Caki2 (cell line): ENCODE measurements around the gene IER3. TPM values are rescaled to one million over a fixed set of nuclear protein-coding genes. Genes with fewer than 3 reads are reported as not detected.
"Not testable (repeated sequence)": the region's sequence is repeated elsewhere in the genome, so short reads cannot be mapped to it uniquely, and the experiment has no call there.

Experiments
- DNase-seq: peaks from one replicate; pipeline ENCODE4 v3.0.0-alpha.2; 2015; ENCODE audit warnings: low read depth
- in situ Hi-C: cut with HindIII; loops from 2 replicates; pipeline ENCODE4 v1.10.0; 2016; ENCODE audit warnings: low sequenced_read_pairs, low pct_unique_long_range_greater_than_20kb, mixed read lengths
- total RNA-seq: library from RNA; depleted of rRNA; stranded (reverse); fragments of >200 nt; shearing (Covaris generic); gene quantifications from 2 replicates; pipeline ENCODE4 v1.2.3, GENCODE V29; 2014; ENCODE audit warnings: low replicate concordance

The IER3 gene
- total RNA-seq, 1 experiment from 2014 or later, result 124 TPM

DNA sequence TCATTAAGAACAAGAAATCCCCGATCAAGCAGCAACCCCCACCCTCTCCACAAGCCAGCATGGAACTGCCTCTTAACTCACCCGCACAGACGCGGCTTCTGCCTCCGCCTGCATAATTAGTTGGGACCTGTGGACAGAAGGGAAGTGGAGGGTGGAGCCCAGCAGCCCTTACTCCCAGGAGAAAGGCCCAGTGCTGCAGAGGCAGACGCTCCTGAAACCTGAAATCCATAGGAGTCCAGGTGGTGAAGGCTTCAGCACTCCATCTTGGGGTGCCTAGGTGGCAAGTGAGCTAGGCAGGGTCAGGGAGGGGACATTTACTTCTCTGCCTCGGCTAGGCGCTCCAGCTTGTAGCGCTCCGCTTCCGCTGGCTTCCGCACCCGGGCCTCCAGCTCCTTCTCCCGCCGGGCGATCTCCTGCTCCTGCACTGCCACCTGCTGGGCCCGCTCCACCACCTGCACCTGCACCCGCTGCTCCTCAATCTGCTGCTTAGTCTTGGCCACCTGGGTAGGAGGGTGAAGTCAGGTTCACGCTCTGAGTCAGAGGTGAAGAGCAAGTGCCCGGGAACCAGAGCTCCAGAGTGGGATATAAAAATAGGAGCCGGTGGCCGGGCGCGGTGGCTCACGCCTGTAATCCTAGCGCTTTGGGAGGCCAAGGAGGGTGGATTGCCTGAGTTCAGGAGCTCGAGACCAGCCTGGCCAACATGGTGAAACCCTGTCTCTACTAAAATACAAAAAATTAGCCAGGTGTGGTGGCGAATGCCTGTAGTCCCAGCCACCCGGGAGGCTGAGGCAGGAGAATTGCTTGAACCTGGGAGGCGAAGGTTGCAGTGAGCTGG, 13.5 kb downstream of the IER3 start:
- peak; percentile 73 for DNase-seq
- in situ Hi-C loops, result no loop called here

DNA sequence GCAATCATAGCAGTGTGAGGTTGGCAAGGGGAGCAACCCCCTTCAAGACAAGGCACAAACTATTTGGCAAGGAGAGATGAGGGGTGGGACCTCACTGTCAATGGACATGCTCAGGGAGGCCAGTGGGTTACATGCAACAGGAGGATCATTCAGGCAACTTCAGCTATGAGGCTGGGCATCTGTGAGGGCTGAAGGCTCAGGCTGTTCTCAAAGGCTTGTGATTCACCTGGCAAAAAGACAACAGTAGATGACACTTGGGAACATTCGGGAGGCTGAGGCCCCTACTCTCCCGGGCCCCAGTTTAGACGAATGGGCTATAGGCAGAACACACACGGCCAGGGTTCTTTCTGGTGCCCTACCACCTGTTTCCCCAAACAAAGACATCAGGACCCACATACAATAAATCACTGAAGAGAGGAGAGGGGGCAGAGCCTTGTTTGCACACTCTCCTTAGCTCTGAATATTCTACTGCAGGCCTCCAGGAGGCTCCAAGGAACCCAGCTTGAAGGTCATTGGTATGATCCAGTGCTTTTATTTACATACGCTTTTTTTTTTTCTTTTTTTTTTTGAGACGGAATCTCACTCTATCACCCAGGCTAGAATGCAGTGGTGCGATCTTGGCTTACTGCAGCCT, 16.3 kb downstream of the IER3 start:
- no peak for DNase-seq
- in situ Hi-C loops, result no loop called here

GRCh38 chr6:30726506-30727413, 17.6 kb downstream of the IER3 start:
- in situ Hi-C loops, result no loop called here
- no peak for DNase-seq

DNA sequence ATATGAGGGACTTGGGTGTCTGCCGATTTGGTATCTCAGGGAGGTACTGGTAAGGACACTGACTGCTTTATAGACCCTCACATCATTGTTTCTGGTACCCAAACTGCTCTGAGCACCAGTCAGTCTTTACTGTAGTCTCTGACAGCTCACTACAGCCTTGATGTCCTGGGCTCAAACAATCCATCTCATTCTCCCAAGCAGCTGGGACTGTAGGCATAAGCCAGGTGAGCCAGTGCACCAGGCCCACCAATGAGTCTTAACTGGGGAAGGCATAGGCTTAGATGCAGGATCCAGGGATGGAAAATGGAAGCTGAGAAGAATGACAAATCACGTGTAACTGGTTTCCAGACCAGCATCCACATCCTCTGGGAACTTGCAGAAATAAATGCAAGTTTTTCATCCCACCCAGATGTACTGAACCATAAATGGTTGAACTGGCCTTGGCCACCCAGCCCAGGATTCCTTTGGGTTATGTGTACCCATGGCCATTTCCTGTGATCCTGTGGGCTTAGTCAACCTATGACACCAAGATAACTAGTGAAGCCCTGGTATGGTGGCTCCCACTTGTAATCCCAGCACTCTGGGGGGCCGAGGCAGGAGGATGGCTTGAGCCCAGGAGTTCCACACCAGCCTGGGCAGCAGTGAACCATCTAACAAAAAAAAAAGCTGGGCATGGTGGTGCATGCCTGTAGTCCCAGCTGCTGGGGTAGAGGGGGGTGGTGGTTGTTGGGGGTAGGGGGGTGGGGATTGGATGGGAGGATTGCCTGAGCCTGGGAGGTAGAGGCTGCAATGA, 18.4 kb downstream of the IER3 start:
- in situ Hi-C loops, result no loop called here
- DNase-seq, result no peak

GRCh38 chr6:30724906-30725667, 19.3 kb downstream of the IER3 start:
- in situ Hi-C loops, result no loop called here
- DNase-seq, result no peak

DNA sequence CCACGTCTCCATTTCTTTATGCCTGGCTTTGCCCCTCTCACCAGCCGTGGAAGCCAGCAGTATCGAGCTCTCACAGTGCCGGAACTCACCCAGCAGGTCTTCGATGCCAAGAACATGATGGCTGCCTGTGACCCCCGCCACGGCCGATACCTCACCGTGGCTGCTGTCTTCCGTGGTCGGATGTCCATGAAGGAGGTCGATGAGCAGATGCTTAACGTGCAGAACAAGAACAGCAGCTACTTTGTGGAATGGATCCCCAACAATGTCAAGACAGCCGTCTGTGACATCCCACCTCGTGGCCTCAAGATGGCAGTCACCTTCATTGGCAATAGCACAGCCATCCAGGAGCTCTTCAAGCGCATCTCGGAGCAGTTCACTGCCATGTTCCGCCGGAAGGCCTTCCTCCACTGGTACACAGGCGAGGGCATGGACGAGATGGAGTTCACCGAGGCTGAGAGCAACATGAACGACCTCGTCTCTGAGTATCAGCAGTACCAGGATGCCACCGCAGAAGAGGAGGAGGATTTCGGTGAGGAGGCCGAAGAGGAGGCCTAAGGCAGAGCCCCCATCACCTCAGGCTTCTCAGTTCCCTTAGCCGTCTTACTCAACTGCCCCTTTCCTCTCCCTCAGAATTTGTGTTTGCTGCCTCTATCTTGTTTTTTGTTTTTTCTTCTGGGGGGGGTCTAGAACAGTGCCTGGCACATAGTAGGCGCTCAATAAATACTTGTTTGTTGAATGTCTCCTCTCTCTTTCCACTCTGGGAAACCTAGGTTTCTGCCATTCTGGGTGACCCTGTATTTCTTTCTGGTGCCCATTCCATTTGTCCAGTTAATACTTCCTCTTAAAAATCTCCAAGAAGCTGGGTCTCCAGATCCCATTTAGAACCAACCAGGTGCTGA, 20.3 kb downstream of the IER3 start:
- DNase-seq, in situ Hi-C loops: not testable (repeated sequence)

GRCh38 chr6:30723159-30723842, 21.0 kb downstream of the IER3 start:
- DNase-seq, in situ Hi-C loops: not testable (repeated sequence)

DNA sequence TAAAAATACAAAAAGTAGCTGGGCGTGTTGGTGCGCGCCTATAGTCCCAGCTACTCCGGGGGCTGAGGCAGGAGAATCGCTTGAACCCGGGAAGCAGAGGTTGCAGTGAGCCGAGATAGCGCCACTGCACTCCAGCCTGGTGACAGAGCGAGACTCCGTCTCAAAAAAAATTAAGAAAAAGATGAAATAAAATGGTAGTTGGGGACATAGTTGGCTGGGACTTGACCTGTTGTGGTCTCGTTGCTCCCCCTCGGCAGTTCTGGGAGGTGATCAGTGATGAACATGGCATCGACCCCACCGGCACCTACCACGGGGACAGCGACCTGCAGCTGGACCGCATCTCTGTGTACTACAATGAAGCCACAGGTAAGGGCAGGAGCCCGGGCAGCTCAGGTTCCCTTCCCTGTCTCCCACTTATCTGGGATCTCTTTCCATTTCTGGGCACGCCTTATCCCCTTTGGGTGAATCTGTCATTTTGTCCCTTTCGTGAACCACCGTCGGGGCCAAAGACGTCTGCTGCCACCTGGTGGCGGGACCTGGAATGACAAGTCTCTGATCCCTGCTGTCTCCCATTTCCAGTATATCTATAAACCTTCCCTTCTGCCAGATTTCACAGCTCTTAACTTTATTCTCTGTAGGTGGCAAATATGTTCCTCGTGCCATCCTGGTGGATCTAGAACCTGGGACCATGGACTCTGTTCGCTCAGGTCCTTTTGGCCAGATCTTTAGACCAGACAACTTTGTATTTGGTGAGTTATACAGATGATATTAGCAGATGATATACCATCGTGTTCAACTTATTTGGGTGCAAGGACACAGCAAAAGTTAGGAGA, 21.9 kb downstream of the IER3 start:
- peak; percentile 79 for DNase-seq
- in situ Hi-C loops, result no loop called here

GRCh38 chr6:30722025-30722279, 22.4 kb downstream of the IER3 start:
- in situ Hi-C loops, DNase-seq: not testable (repeated sequence)

GRCh38 chr6:30721198-30722024, 22.9 kb downstream of the IER3 start:
- in situ Hi-C loops, result no loop called here

GRCh38 chr6:30720738-30721197, 23.6 kb downstream of the IER3 start:
- in situ Hi-C loops, result no loop called here
- DNase-seq, result no peak

More at GRCh38 chr6:30721198-30722024, 22.9 kb downstream of the IER3 start:
- DNase-seq, result peak; percentile 87

GRCh38 chr6:30719791-30720737, 24.3 kb downstream of the IER3 start, which contains the start of gene TUBB:
Gene TUBB, plus strand, starts transcription at chr6:30720352. Its CDS starts 155 bp downstream, at chr6:30720507.
- in situ Hi-C loops, result no loop called here
- peak; percentile 96 for DNase-seq

- no peak for DNase-seq
- in situ Hi-C loops, result no loop called here
These were observed 25.0 kb downstream of the IER3 start for GRCh38 chr6:30719356-30719755.
